ENCODE data around the gene UBE2J1.

Gene UBE2J1

GRCh38 chr6:89361171-89361570, 8.6 kb upstream of the UBE2J1 start:
- DNase-seq: no peak

GRCh38 chr6:89360415-89360999, 8.0 kb upstream of the UBE2J1 start:
- DNase-seq: peak; percentile 45

DNA sequence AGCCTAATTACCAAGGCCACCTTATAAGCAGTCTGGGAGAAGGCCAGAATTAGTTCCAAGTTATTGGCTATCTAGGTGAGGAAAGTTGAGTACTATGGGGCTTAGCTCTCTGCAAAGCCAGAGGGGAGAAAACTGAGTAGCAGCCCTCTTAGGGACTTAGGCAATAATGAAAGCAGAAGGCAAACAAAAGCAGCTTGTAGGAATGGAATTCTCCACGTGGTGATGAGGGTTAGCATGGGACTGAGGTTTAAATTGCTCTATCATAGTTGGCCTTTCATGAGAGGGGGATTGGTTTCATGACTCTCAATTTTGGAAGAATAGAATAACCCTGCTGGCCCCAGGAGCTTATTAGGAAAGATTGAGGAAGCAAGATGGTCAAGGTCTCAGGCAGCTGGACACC, 7.0 kb upstream of the UBE2J1 start:
- no peak for DNase-seq

- no peak for DNase-seq
These were observed 4.9 kb upstream of the UBE2J1 start for GRCh38 chr6:89357390-89357789.

GRCh38 chr6:89356642-89357170, 4.2 kb upstream of the UBE2J1 start:
- no peak for DNase-seq

GRCh38 chr6:89355511-89356194, 3.1 kb upstream of the UBE2J1 start:
- no peak for DNase-seq

DNA sequence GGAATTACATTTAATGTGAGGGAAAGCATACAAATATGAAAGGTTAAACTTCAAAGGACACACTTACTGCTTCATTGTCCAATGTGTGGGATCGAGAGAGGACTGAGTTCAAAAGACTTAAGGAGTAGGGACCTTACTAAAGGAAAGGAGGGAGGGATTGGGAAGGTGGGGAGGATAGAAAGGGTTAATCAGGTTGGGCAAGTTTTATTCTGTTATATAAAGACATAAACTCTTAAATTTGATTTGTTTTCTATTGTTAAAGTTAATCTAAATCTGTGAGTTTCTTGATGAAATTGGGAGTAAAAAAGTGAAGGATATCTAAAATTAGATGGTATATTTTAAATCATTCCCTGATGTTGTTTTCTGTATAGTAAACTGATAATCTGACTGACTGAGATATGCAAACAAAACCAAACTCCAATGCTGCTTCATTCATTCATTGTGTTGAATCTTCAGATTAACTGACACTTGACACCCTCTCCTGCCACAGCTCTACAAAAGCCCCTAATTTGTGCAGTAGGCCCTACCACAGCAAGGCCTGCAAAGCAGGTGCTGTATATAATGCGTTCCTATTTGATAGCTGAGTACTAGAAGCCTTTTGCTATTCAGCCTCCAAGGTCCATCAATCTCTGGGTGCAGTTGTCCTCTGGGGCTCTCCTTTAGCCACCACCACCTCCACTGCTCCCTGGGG, 1.3 kb upstream of the UBE2J1 start:
- no peak for DNase-seq

GRCh38 chr6:89353118-89353556, 615 bp upstream of the UBE2J1 start:
- DNase-seq: no peak

- DNase-seq: no peak
These were observed 748 bp downstream of the UBE2J1 start for GRCh38 chr6:89351671-89352277.

- DNase-seq: peak; percentile 35
These were observed 2.1 kb downstream of the UBE2J1 start for GRCh38 chr6:89350281-89350966.

DNA sequence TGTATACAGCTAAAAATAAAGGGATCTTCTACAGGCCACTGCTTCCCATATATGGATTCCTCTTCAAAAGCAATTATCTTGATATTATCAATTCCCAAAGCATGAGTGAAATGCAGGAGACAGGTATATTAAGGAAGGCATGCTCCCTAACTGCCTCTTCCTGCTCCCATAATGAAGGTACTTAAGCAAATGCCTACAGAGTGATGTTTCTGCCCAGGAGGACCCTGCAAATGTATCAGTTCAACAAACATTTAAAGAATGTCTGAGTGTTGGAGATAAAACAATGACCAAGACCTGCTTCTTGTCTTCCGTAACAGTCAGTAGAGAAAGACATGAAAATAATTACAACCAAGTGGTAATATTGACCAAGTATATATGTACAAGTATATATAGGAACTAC, 4.2 kb downstream of the UBE2J1 start:
- peak; percentile 59 for DNase-seq

DNA sequence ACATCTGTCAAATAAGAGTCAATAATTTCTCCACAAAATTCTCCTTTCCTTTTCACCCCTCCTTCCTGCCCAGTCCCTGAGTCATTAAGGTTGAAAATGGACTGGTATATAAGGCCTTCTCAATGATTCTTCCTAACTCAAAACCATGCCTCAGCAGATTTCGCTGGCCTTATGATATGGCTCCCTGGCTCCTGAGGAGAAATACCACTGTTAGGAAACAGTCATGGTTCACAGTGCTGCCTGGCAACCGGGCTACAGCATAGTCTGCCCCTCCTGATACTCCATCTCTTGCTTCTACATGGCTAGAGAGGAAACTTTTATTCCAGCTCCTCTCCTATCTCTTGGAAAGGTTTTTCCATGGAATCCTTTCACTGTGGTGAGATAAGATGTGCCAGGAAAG, 4.7 kb downstream of the UBE2J1 start:
- DNase-seq: no peak

DNA sequence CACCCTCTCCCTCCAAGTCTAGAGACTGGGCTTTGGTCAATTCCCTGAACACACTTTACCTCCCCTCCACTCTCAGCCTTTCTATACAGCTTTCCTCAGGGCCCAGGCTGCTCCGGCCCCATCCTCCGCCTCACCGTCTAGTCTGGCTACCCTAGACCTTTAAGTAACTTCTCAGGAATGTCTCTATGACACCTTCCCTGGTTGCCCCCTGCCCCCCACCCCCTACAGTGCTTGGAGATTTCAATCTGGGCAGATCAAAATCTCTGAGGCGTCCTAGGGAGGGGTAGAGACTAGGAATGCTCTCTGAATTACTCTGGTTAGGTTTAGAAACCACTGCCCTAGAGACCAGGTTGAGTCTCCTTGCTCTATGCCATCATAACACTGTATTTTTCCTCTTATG, 6.1 kb downstream of the UBE2J1 start:
- peak; percentile 21 for DNase-seq

- DNase-seq: peak; percentile 25
These were observed 13.0 kb downstream of the UBE2J1 start for GRCh38 chr6:89339565-89339964.

DNA sequence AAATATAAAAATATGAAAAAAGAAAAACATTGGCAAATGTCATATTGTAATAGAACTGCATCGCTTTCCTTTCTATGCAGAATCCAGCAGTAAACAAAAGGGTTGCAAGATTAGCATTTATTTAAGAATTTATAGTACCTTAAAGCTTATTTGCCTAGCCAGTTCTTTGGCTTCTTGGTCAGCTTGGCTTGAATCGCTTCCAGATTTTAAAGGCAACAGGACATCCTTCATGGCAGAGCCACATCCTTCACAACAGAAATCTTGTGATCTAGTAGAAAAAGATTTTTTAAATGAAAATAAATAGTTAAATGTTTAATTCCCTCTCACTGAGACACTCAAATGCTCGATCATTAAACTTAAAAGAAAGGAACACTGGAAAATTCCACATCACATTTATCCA, 17.4 kb downstream of the UBE2J1 start:
- DNase-seq: no peak

- no peak for DNase-seq
These were observed 21.6 kb downstream of the UBE2J1 start for GRCh38 chr6:89330910-89331309.

DNA sequence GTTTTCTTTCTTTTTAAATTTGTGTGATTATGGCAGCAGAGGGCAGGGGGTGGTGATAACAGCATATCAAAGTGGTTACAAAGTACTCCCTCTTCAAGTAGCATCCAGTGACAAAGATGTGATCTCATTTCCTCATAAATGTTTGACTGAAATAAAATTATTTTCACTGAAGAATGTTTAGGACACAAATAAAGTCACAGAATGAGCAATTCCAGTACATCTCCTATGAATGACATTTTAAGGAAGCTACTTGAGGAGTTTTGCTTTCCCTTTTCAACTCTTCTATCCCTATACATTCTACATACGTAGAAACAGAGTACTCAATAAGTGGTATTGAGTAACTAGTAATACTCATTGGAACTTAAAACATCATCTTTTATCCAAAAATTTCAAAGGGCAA, 23.5 kb downstream of the UBE2J1 start:
- DNase-seq: no peak

DNA sequence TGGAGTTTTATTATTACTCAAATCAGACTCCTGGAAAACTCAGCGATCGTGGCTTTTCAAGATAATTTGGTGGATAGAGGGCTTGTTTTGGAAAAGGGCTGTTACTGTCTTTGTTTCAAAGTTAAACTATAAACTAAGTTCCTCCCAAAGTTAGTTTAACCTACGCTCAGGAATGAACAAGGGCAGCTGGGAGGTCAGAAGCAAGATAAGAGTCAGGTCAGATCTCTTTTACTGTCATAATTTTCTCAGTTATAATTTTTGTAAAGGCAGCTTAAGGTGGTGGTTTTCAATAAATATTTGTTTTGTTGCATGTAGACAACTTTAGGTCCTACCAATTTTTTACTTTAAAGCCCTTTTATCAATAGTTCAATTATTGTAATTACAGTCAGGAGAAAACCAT, 28.2 kb downstream of the UBE2J1 start:
- no peak for DNase-seq

GRCh38 chr6:89323511-89323971, 29.0 kb downstream of the UBE2J1 start:
- DNase-seq: no peak

- DNase-seq: no peak
These were observed 31.2 kb downstream of the UBE2J1 start for GRCh38 chr6:89321131-89321970.

GRCh38 chr6:89320012-89320559, 32.4 kb downstream of the UBE2J1 start:
- DNase-seq: no peak

- DNase-seq: no peak
These were observed 35.5 kb downstream of the UBE2J1 start for GRCh38 chr6:89317067-89317466.
